Fibroblast of villous mesenchyme (primary cell): ENCODE measurements around the gene PACSIN1. TPM values are rescaled to one million over a fixed set of nuclear protein-coding genes. Genes with fewer than 3 reads are reported as not detected.

ENCODE experiments used
- DNase-seq: peaks from one replicate; pipeline ENCODE4 v3.0.0-alpha.2; 2010; ENCODE audit warnings: low read depth
- H3K4me3 ChIP-seq: 2 replicates; pipeline ENCODE4 v1.5.1; 2011; ENCODE audit warnings: low read depth, mild to moderate bottlenecking, low read length
- CTCF ChIP-seq: IDR thresholded peaks from 2 replicates; pipeline ENCODE4 v1.5.1; 2012; ENCODE audit warnings: low read depth, mild to moderate bottlenecking, low read length; ENCODE audit not compliant: insufficient read depth
- total RNA-seq: library from RNA; depleted of rRNA; stranded (reverse); fragments of >200 nt; gene quantifications from 2 replicates; pipeline ENCODE4 v1.2.3, GENCODE V29; 2012

The PACSIN1 gene
- total RNA-seq, 1 donor, result under 0.01 TPM

GRCh38 chr6:34556493-34556892, 90.6 kb downstream of the PACSIN1 start:
- H3K4me3 ChIP-seq, result no peak overlapping the region
- TF ChIP-seq CTCF, result no peak
- DNase-seq, result no peak

GRCh38 chr6:34557228-34557627, 91.4 kb downstream of the PACSIN1 start:
- H3K4me3 ChIP-seq, result no peak overlapping the region
- no peak for DNase-seq
- no peak for TF ChIP-seq CTCF

- no peak for TF ChIP-seq CTCF
- H3K4me3 ChIP-seq, result no peak overlapping the region
- no peak for DNase-seq
Measured at GRCh38 chr6:34558172-34558714, 92.4 kb downstream of the PACSIN1 start.

- no peak for TF ChIP-seq CTCF
- DNase-seq, result no peak
Measured at GRCh38 chr6:34559651-34560365, 93.9 kb downstream of the PACSIN1 start.

GRCh38 chr6:34560366-34561226, 94.7 kb downstream of the PACSIN1 start:
- H3K4me3 ChIP-seq, result no peak overlapping the region
- no peak for TF ChIP-seq CTCF
- DNase-seq, result peak; percentile 51

More at GRCh38 chr6:34559651-34560365, 93.9 kb downstream of the PACSIN1 start:
- H3K4me3 ChIP-seq, result no peak overlapping the region

GRCh38 chr6:34561227-34561530, 95.3 kb downstream of the PACSIN1 start:
- DNase-seq, result no peak
- no peak overlapping the region for H3K4me3 ChIP-seq
- no peak for TF ChIP-seq CTCF
